H9 (cell line): ENCODE measurements around the gene CD247. TPM values are rescaled to one million over a fixed set of nuclear protein-coding genes. Genes with fewer than 3 reads are reported as not detected.
A peak's percentile ranks its signal among the peaks of the same experiment; 100 is the strongest.

Experiments used
- DNase-seq: peaks from one replicate; pipeline ENCODE4 v3.0.0-alpha.2; 2017
- H2AFZ ChIP-seq: one replicate; pipeline ENCODE4 v1.6.1; 2013; ENCODE audit warnings: mild to moderate bottlenecking, low read length, control low read depth, moderate library complexity
- H2AK5ac ChIP-seq: 2 replicates; pipeline ENCODE4 v1.6.1; 2013; ENCODE audit warnings: low read length, control low read depth, mixed read lengths; ENCODE audit not compliant: insufficient read length
- H2BK120ac ChIP-seq: one replicate; pipeline ENCODE4 v1.6.1; 2013; ENCODE audit warnings: low read depth, mild to moderate bottlenecking, low read length, control low read depth, inconsistent platforms; ENCODE audit not compliant: poor library complexity, severe bottlenecking
- H2BK12ac ChIP-seq: 2 replicates; pipeline ENCODE4 v1.6.1; 2013; ENCODE audit warnings: low read length, control low read depth, mixed read lengths, low read depth; ENCODE audit not compliant: insufficient read length
- H2BK15ac ChIP-seq: 2 replicates; pipeline ENCODE4 v1.6.1; 2013; ENCODE audit warnings: low read depth, low read length, control low read depth
- H2BK20ac ChIP-seq: one replicate; pipeline ENCODE4 v1.6.1; 2013; ENCODE audit warnings: low read depth, mild to moderate bottlenecking, low read length, control low read depth, inconsistent platforms; ENCODE audit not compliant: poor library complexity, severe bottlenecking
- H2BK5ac ChIP-seq: 2 replicates; pipeline ENCODE4 v1.6.1; 2013; ENCODE audit warnings: low read length, control low read depth, mixed read lengths; ENCODE audit not compliant: insufficient read length
- H3K14ac ChIP-seq: 2 replicates; pipeline ENCODE4 v1.6.1; 2013; ENCODE audit warnings: low read length, control low read depth; ENCODE audit not compliant: insufficient read depth
- H3K18ac ChIP-seq: 2 replicates; pipeline ENCODE4 v1.6.1; 2013; ENCODE audit warnings: low read depth, mild to moderate bottlenecking, mixed read lengths, low read length, control low read depth; ENCODE audit not compliant: insufficient read length
- H3K23ac ChIP-seq: 2 replicates; pipeline ENCODE4 v1.6.1; 2013; ENCODE audit warnings: low read length, control low read depth, mixed read lengths, low read depth; ENCODE audit not compliant: insufficient read length
- H3K23me2 ChIP-seq: 2 replicates; pipeline ENCODE4 v1.6.1; 2013; ENCODE audit warnings: low read depth, mild to moderate bottlenecking, mixed read lengths, low read length, control low read depth; ENCODE audit not compliant: insufficient read length, poor library complexity, severe bottlenecking
- H3K27ac ChIP-seq: 2 replicates; pipeline ENCODE4 v1.5.1; 2013; ENCODE audit warnings: low read length, control low read depth, mixed read lengths, low read depth; ENCODE audit not compliant: insufficient read length
- H3K27me3 ChIP-seq: 2 replicates; pipeline ENCODE4 v1.6.1; 2013; ENCODE audit warnings: low read length, control low read depth, inconsistent platforms; ENCODE audit not compliant: insufficient read depth
- H3K4ac ChIP-seq: 2 replicates; pipeline ENCODE4 v1.6.1; 2013; ENCODE audit warnings: low read depth, mild to moderate bottlenecking, control low read depth, inconsistent platforms, low read length, moderate library complexity
- H3K4me1 ChIP-seq: 2 replicates; pipeline ENCODE4 v1.6.1; 2013; ENCODE audit warnings: low read length, control low read depth, inconsistent platforms; ENCODE audit not compliant: insufficient read depth
- H3K4me2 ChIP-seq: 2 replicates; pipeline ENCODE4 v1.6.1; 2013; ENCODE audit warnings: low read length, control low read depth, mixed read lengths; ENCODE audit not compliant: insufficient read length, insufficient read depth
- H3K56ac ChIP-seq: 2 replicates; pipeline ENCODE4 v1.6.1; 2013; ENCODE audit warnings: low read depth, mild to moderate bottlenecking, mixed read lengths, low read length, control low read depth; ENCODE audit not compliant: insufficient read length
- H3K79me1 ChIP-seq: 2 replicates; pipeline ENCODE4 v1.6.1; 2013; ENCODE audit warnings: low read depth, mild to moderate bottlenecking, moderate library complexity, low read length, control low read depth, inconsistent platforms; ENCODE audit not compliant: insufficient read depth, poor library complexity, severe bottlenecking
- H3K79me2 ChIP-seq: 2 replicates; pipeline ENCODE4 v1.6.1; 2013; ENCODE audit warnings: low read length, control low read depth, inconsistent platforms; ENCODE audit not compliant: insufficient read depth
- H3K9ac ChIP-seq: 2 replicates; pipeline ENCODE4 v1.6.1; 2013; ENCODE audit warnings: low read length, control low read depth, mixed read lengths; ENCODE audit not compliant: insufficient read length; ENCODE audit errors: extremely low read depth
- H3K9me3 ChIP-seq: one replicate; pipeline ENCODE4 v1.6.1; 2013; ENCODE audit warnings: low read depth, low read length, inconsistent platforms; ENCODE audit not compliant: control insufficient read depth
- H3T11ph ChIP-seq: one replicate; pipeline ENCODE4 v1.6.1; 2013; ENCODE audit warnings: mild to moderate bottlenecking, low read length, control low read depth, inconsistent platforms
- H4K20me1 ChIP-seq: one replicate; pipeline ENCODE4 v1.6.1; 2013; ENCODE audit not compliant: control insufficient read depth, insufficient read length, insufficient read depth
- H4K5ac ChIP-seq: 2 replicates; pipeline ENCODE4 v1.6.1; 2013; ENCODE audit warnings: low read depth, mild to moderate bottlenecking, mixed read lengths, low read length, control low read depth; ENCODE audit not compliant: insufficient read length
- H4K8ac ChIP-seq: replicated peaks from 2 replicates; pipeline ENCODE4 v1.6.1; 2013; ENCODE audit warnings: low read length, control low read depth, mixed read lengths, low read depth; ENCODE audit not compliant: insufficient read length
- H4K91ac ChIP-seq: 2 replicates; pipeline ENCODE4 v1.6.1; 2013; ENCODE audit warnings: low read depth, mild to moderate bottlenecking, moderate library complexity, mixed read lengths, low read length, control low read depth; ENCODE audit not compliant: insufficient read length
- H3K27ac Mint-ChIP-seq, 3 experiments: 2 replicates in 2 of 3; 3 replicates in 1 of 3; pipeline ENCODE4 v1.8.0; 2020 to 2021; ENCODE audit warnings: mixed read lengths in 3 of 3, mild to moderate bottlenecking in 1 of 3, moderate library complexity in 1 of 3
- H3K27me3 Mint-ChIP-seq: 2 replicates; pipeline ENCODE4 v1.8.0; 2021; ENCODE audit warnings: low read depth, mild to moderate bottlenecking, moderate library complexity, mixed read lengths
- H3K36me3 Mint-ChIP-seq, 3 experiments: 2 replicates in 2 of 3; 3 replicates in 1 of 3; pipeline ENCODE4 v1.8.0; 2020 to 2021; ENCODE audit warnings: low read depth in 3 of 3, mixed read lengths in 3 of 3; ENCODE audit not compliant: insufficient read depth in 1 of 3
- H3K4me1 Mint-ChIP-seq, 2 experiments: 2 replicates each; pipeline ENCODE4 v1.8.0; 2020; ENCODE audit warnings: mixed read lengths in 2 of 2
- H3K4me3 Mint-ChIP-seq, 2 experiments: 2 replicates in 1 of 2; 3 replicates in 1 of 2; pipeline ENCODE4 v1.8.0; 2020 to 2021; ENCODE audit warnings: mild to moderate bottlenecking in 2 of 2, mixed read lengths in 2 of 2, moderate library complexity in 1 of 2
- H3K9me3 Mint-ChIP-seq, 2 experiments: 2 replicates in 1 of 2; 3 replicates in 1 of 2; pipeline ENCODE4 v1.8.0; 2020; ENCODE audit warnings: mild to moderate bottlenecking in 2 of 2, mixed read lengths in 2 of 2, moderate library complexity in 1 of 2
- WGBS: extraction: QIAGEN DNeasy Blood & Tissue Kit; methylation state at CpG from one replicate; pipeline ENCODE4 v1.1.7; 2013; ENCODE audit warnings: missing lambda C conversion rate, low lambda C conversion rate, mixed read lengths; ENCODE audit not compliant: insufficient read length; ENCODE audit errors: extremely low coverage; 5-methylcytosine and 5-hydroxymethylcytosine counted together
- total RNA-seq: library from RNA; stranded (reverse); gene quantifications from 2 replicates; pipeline ENCODE4 v1.2.1, GENCODE V29; 2021
- TF ChIP-seq, protein P1 (sequence below): fragments of 200-600 bp; sonication (generic); conservative IDR thresholded peaks from 3 replicates; pipeline ENCODE4 v1.8.0; 2021; ENCODE audit warnings: antibody characterized with exemption, mild to moderate bottlenecking

The CD247 gene
- total RNA-seq, 1 experiment from 2014 or later = 1.2 TPM

DNA sequence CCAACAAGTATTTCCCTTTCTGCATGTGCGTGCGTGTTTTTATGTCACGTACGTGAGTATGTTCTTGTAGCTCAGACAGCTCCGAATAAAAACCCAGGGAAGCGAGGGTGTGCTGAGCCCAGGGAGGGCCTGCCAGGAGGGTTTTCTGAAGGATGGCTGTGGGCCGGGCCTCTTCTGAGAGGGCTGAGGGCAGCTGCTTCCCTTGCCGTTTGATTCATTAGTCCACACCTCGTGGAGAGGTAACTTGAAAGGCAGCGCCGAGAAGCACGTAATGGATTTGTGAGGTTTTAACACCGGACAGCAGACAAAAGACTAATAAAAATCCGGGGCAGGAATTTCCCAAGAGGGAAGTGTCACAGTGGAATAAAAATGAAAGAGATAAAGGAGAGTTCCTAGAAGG lies 29.5 kb downstream of the CD247 start:
- no peak overlapping the region for H2BK120ac ChIP-seq
- no peak overlapping the region for H3K27ac ChIP-seq
- H3K4me2 ChIP-seq = no peak overlapping the region
- H3K18ac ChIP-seq = no peak overlapping the region
- H4K91ac ChIP-seq = no peak overlapping the region
- peak overlapping the region; percentile 4 to 33; a peak in 3 of 5 replicates for H3K4me3 Mint-ChIP-seq
- H2BK20ac ChIP-seq = no peak overlapping the region
- no peak overlapping the region; the same call in 1 of the 2 replicates for H3K14ac ChIP-seq
- H3K79me1 ChIP-seq = no peaks in the 10 kb centered on the region
- H2BK5ac ChIP-seq = no peak overlapping the region
- no peak overlapping the region for H4K8ac ChIP-seq
- H3K56ac ChIP-seq = no peak overlapping the region
- no peaks in the 10 kb centered on the region; the same call in 1 of the 2 replicates for H3K4me1 ChIP-seq
- DNase-seq = no peak
- H3T11ph ChIP-seq = no peak overlapping the region
- H3K9me3 Mint-ChIP-seq = peaks cover 0 to 6% of the 10 kb centered on the region in 2 experiments; a peak in 1 of 5 replicates
- no peaks in the 10 kb centered on the region for H4K20me1 ChIP-seq
- TF ChIP-seq, protein P1, sequence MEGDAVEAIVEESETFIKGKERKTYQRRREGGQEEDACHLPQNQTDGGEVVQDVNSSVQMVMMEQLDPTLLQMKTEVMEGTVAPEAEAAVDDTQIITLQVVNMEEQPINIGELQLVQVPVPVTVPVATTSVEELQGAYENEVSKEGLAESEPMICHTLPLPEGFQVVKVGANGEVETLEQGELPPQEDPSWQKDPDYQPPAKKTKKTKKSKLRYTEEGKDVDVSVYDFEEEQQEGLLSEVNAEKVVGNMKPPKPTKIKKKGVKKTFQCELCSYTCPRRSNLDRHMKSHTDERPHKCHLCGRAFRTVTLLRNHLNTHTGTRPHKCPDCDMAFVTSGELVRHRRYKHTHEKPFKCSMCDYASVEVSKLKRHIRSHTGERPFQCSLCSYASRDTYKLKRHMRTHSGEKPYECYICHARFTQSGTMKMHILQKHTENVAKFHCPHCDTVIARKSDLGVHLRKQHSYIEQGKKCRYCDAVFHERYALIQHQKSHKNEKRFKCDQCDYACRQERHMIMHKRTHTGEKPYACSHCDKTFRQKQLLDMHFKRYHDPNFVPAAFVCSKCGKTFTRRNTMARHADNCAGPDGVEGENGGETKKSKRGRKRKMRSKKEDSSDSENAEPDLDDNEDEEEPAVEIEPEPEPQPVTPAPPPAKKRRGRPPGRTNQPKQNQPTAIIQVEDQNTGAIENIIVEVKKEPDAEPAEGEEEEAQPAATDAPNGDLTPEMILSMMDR = no peak
- H3K9me3 ChIP-seq = no peaks in the 10 kb centered on the region
- peaks cover 47 to 63% of the 10 kb centered on the region in 2 experiments for H3K4me1 Mint-ChIP-seq
- no peaks in the 10 kb centered on the region for H3K27me3 ChIP-seq
- WGBS = no CpG with 5 or more reads among the region's 14 CpGs
- no peak overlapping the region for H2AFZ ChIP-seq
- no peaks in the 10 kb centered on the region for H3K23me2 ChIP-seq
- no peak overlapping the region for H3K23ac ChIP-seq
- H4K5ac ChIP-seq = no peak overlapping the region
- H2BK15ac ChIP-seq = no peak overlapping the region
- H2BK12ac ChIP-seq = no peak overlapping the region
- H3K27ac Mint-ChIP-seq = no peak overlapping the region
- H3K4ac ChIP-seq = no peak overlapping the region
- H3K36me3 Mint-ChIP-seq = no peaks in the 10 kb centered on the region; a peak in 1 of 7 replicates
- H3K9ac ChIP-seq = no peak overlapping the region
- peaks cover 13% of the 10 kb centered on the region for H3K27me3 Mint-ChIP-seq
- H3K79me2 ChIP-seq = no peaks in the 10 kb centered on the region
- no peak overlapping the region for H2AK5ac ChIP-seq
